Neuronal stem cell (in vitro differentiated cells): ENCODE results near the gene CELF4.

Experiments used
- DNase-seq: peaks from one replicate; pipeline ENCODE4 v3.0.0-alpha.2; 2013; ENCODE audit warnings: low spot score
- H2AFZ ChIP-seq: one replicate; pipeline ENCODE4 v1.6.1; 2013; ENCODE audit warnings: mild to moderate bottlenecking, low read length, inconsistent platforms
- H2AK5ac ChIP-seq: 2 replicates; pipeline ENCODE4 v1.6.1; 2013; ENCODE audit warnings: low read depth, mild to moderate bottlenecking, inconsistent platforms, low read length, moderate library complexity, mixed read lengths
- H2BK120ac ChIP-seq: 2 replicates; pipeline ENCODE4 v1.6.1; 2013; ENCODE audit warnings: low read depth, mild to moderate bottlenecking, inconsistent platforms, low read length, moderate library complexity, mixed read lengths
- H2BK12ac ChIP-seq: one replicate; pipeline ENCODE4 v1.6.1; 2013; ENCODE audit warnings: low read length, inconsistent platforms
- H2BK15ac ChIP-seq: 2 replicates; pipeline ENCODE4 v1.6.1; 2013; ENCODE audit warnings: mild to moderate bottlenecking, low read length, inconsistent platforms, mixed read lengths
- H2BK5ac ChIP-seq: one replicate; pipeline ENCODE4 v1.6.1; 2013; ENCODE audit warnings: inconsistent platforms, mild to moderate bottlenecking, low read length, moderate library complexity
- H3K14ac ChIP-seq: one replicate; pipeline ENCODE4 v1.6.1; 2013; ENCODE audit warnings: low read length, inconsistent platforms
- H3K18ac ChIP-seq: 2 replicates; pipeline ENCODE4 v1.6.1; 2013; ENCODE audit warnings: low read length, inconsistent platforms
- H3K23ac ChIP-seq: 2 replicates; pipeline ENCODE4 v1.6.1; 2013; ENCODE audit warnings: low read depth, mild to moderate bottlenecking, mixed read lengths, low read length, inconsistent platforms; ENCODE audit not compliant: poor library complexity
- H3K27ac ChIP-seq: replicated peaks from 3 replicates; pipeline ENCODE4 v1.5.1; 2013; ENCODE audit warnings: low read length, inconsistent platforms
- H3K27me3 ChIP-seq, 3 experiments: 2 replicates each; pipeline ENCODE4 v1.6.1; 2013; ENCODE audit warnings: low read length in 3 of 3, mild to moderate bottlenecking in 2 of 3, inconsistent platforms in 1 of 3, low read depth in 1 of 3, mixed read lengths in 1 of 3, moderate library complexity in 1 of 3; ENCODE audit not compliant: control insufficient read depth in 3 of 3, insufficient read depth in 3 of 3
- H3K36me3 ChIP-seq, 2 donors: replicated peaks in 1 of 2; 2 replicates each; pipeline ENCODE4 v1.6.1; 2013; ENCODE audit warnings: low read length in 2 of 2; ENCODE audit not compliant: control insufficient read depth in 2 of 2, insufficient read depth in 2 of 2
- H3K4ac ChIP-seq: 2 replicates; pipeline ENCODE4 v1.6.1; 2013; ENCODE audit warnings: inconsistent platforms, mild to moderate bottlenecking, low read length, moderate library complexity
- H3K4me1 ChIP-seq, 2 donors: 1 replicate in 1 of 2; 2 replicates in 1 of 2; pipeline ENCODE4 v1.6.1; 2013; ENCODE audit warnings: low read length in 2 of 2, low read depth in 1 of 2; ENCODE audit not compliant: control insufficient read depth in 2 of 2, insufficient read depth in 1 of 2
- H3K4me2 ChIP-seq: one replicate; pipeline ENCODE4 v1.6.1; 2013; ENCODE audit warnings: mild to moderate bottlenecking, low read length, inconsistent platforms; ENCODE audit not compliant: insufficient read depth, poor library complexity, severe bottlenecking
- H3K4me3 ChIP-seq, 2 donors: 2 replicates each; pipeline ENCODE4 v1.5.1; 2013; ENCODE audit warnings: low read length in 2 of 2, mild to moderate bottlenecking in 2 of 2, inconsistent platforms in 1 of 2, moderate library complexity in 1 of 2
- H3K79me1 ChIP-seq: one replicate; pipeline ENCODE4 v1.6.1; 2013; ENCODE audit warnings: low read depth, mild to moderate bottlenecking, inconsistent platforms, low read length, moderate library complexity
- H3K9ac ChIP-seq: one replicate; pipeline ENCODE4 v1.6.1; 2013; ENCODE audit warnings: mild to moderate bottlenecking, low read depth, low read length, inconsistent platforms; ENCODE audit not compliant: poor library complexity
- H3K9me3 ChIP-seq, 2 donors: replicated peaks in 1 of 2; 2 replicates each; pipeline versions ENCODE3 to v1.6.1; 2013; ENCODE audit warnings: low read length in 2 of 2, mild to moderate bottlenecking in 2 of 2, inconsistent platforms in 1 of 2, low read depth in 1 of 2, mixed read lengths in 1 of 2, moderate library complexity in 1 of 2; ENCODE audit not compliant: control insufficient read depth in 2 of 2, insufficient read depth in 1 of 2
- H4K8ac ChIP-seq: one replicate; pipeline ENCODE4 v1.6.1; 2013; ENCODE audit warnings: low read depth, mild to moderate bottlenecking, inconsistent platforms, low read length, moderate library complexity
- H4K91ac ChIP-seq: one replicate; pipeline ENCODE4 v1.6.1; 2013; ENCODE audit warnings: low read length, low read depth, mild to moderate bottlenecking, inconsistent platforms; ENCODE audit not compliant: poor library complexity
- whole genome bisulfite sequencing, 2 donors: extraction: QIAGEN DNeasy Blood & Tissue Kit; methylation state at CpG; one replicate each; pipeline ENCODE4 v1.1.7; 2013; ENCODE audit warnings: missing lambda C conversion rate in 2 of 2, mixed read lengths in 1 of 2; ENCODE audit not compliant: insufficient read length in 2 of 2, insufficient replicate concordance in 1 of 2; ENCODE audit errors: extremely low coverage in 2 of 2; 5-methylcytosine and 5-hydroxymethylcytosine counted together

Gene CELF4

GRCh38 chr18:37403788-37404187 is 161.8 kb downstream of the CELF4 start:
- Histone ChIP-seq H3K4me3 (peak overlapping the region in 1 of 2 donors; percentile 26), H3K79me1 (no peaks in the 10 kb centered on the region), H3K27ac (no peak overlapping the region), H2BK12ac (peak overlapping the region; percentile 2), H2AFZ (no peak overlapping the region), H3K23ac (no peak overlapping the region), H2AK5ac (peak overlapping the region; percentile 86), H2BK5ac (peak overlapping the region; percentile 29), H3K9me3 (no peaks in the 10 kb centered on the region), H3K18ac (peak overlapping the region; percentile 45), H3K4me1 (peaks cover 0 to 9% of the 10 kb centered on the region in 2 donors), H3K36me3 (no peaks in the 10 kb centered on the region), H3K9ac (no peak overlapping the region), H4K91ac (no peak overlapping the region), H4K8ac (no peak overlapping the region), H3K4ac (no peak overlapping the region), H2BK15ac (peak overlapping the region; percentile 76), H3K27me3 (no peaks in the 10 kb centered on the region), H3K4me2 (no peak overlapping the region), H2BK120ac (no peak overlapping the region), H3K14ac (peak overlapping the region; percentile 77)
- WGBS, 2 donors = no CpG with 5 or more reads among the region's 3 CpGs
- no peak for DNase-seq

GRCh38 chr18:37403100-37403781 is 162.4 kb downstream of the CELF4 start:
- H3K4me2 ChIP-seq = no peak overlapping the region
- H3K27me3 ChIP-seq = no peaks in the 10 kb centered on the region
- peaks cover 0 to 9% of the 10 kb centered on the region in 2 donors for H3K4me1 ChIP-seq
- peak overlapping the region; percentile 77 for H3K14ac ChIP-seq
- peak overlapping the region in 1 of 2 donors; percentile 26 for H3K4me3 ChIP-seq
- H2AK5ac ChIP-seq = peak overlapping the region; percentile 86
- H3K23ac ChIP-seq = no peak overlapping the region
- no peak for DNase-seq
- no peak overlapping the region for H4K8ac ChIP-seq
- no peak overlapping the region for H3K4ac ChIP-seq
- no peaks in the 10 kb centered on the region for H3K79me1 ChIP-seq
- H3K18ac ChIP-seq = peak overlapping the region; percentile 92
- H2AFZ ChIP-seq = peak overlapping the region; percentile 54
- H4K91ac ChIP-seq = no peak overlapping the region
- H3K9ac ChIP-seq = peak overlapping the region; percentile 46
- peak overlapping the region; percentile 29 for H2BK5ac ChIP-seq
- no peak overlapping the region for H3K27ac ChIP-seq
- no CpG with 5 or more reads among the region's 20 CpGs for WGBS, 2 donors
- no peak overlapping the region for H2BK120ac ChIP-seq
- H2BK12ac ChIP-seq = peak overlapping the region; percentile 2
- H2BK15ac ChIP-seq = peak overlapping the region; percentile 76
- no peaks in the 10 kb centered on the region for H3K36me3 ChIP-seq
- no peaks in the 10 kb centered on the region for H3K9me3 ChIP-seq

- no peak overlapping the region for H2BK5ac ChIP-seq
- no peak overlapping the region for H3K4me3 ChIP-seq
- no peak overlapping the region for H3K27ac ChIP-seq
- H3K79me1 ChIP-seq = no peaks in the 10 kb centered on the region
- H3K14ac ChIP-seq = no peak overlapping the region
- H3K4me1 ChIP-seq = peaks cover 0 to 9% of the 10 kb centered on the region in 2 donors
- DNase-seq = no peak
- no peaks in the 10 kb centered on the region for H3K36me3 ChIP-seq
- H2AK5ac ChIP-seq = no peak overlapping the region
- H2AFZ ChIP-seq = peak overlapping the region; percentile 54
- peak overlapping the region; percentile 0 for H3K18ac ChIP-seq
- no peak overlapping the region for H3K23ac ChIP-seq
- H2BK12ac ChIP-seq = no peak overlapping the region
- no peak overlapping the region for H4K91ac ChIP-seq
- no peak overlapping the region for H3K4me2 ChIP-seq
- H3K27me3 ChIP-seq = no peaks in the 10 kb centered on the region
- no peak overlapping the region for H2BK120ac ChIP-seq
- no CpG with 5 or more reads among the region's 1 CpG for WGBS, 2 donors
- no peaks in the 10 kb centered on the region for H3K9me3 ChIP-seq
- no peak overlapping the region for H2BK15ac ChIP-seq
- no peak overlapping the region for H4K8ac ChIP-seq
- H3K9ac ChIP-seq = no peak overlapping the region
- H3K4ac ChIP-seq = no peak overlapping the region
Observed at GRCh38 chr18:37402735-37403099, 162.9 kb downstream of the CELF4 start.

- Histone ChIP-seq H2BK15ac (no peak overlapping the region), H2AFZ (no peak overlapping the region), H4K8ac (no peak overlapping the region), H3K4ac (no peak overlapping the region), H3K9me3 (no peaks in the 10 kb centered on the region), H3K23ac (peak overlapping the region; percentile 19), H2BK12ac (no peak overlapping the region), H2BK5ac (no peak overlapping the region), H3K27me3 (no peaks in the 10 kb centered on the region), H2AK5ac (no peak overlapping the region), H3K14ac (no peak overlapping the region), H3K18ac (no peak overlapping the region), H3K4me2 (no peak overlapping the region), H2BK120ac (no peak overlapping the region), H4K91ac (no peak overlapping the region), H3K4me3 (no peak overlapping the region), H3K79me1 (no peaks in the 10 kb centered on the region), H3K36me3 (no peaks in the 10 kb centered on the region), H3K9ac (no peak overlapping the region), H3K27ac (no peak overlapping the region), H3K4me1 (peaks cover 0 to 9% of the 10 kb centered on the region in 2 donors)
- no peak for DNase-seq
- WGBS, 2 donors = no CpG with 5 or more reads among the region's 4 CpGs
Observed at GRCh38 chr18:37400802-37401201, 164.8 kb downstream of the CELF4 start.
